HEK293 (cell line): ENCODE results near the gene TMEM150C.

ENCODE experiments used
- CTCF ChIA-PET: fragments of 350-600 bp; formaldehyde crosslinking; extraction: SDS; loops from one replicate; lab custom pipeline; 2021; ENCODE audit warnings: antibody characterized with exemption; lab: Yijun Ruan, JAX
- POLR2A ChIA-PET: fragments of 300-600 bp; formaldehyde crosslinking; extraction: SDS; loops from one replicate; lab custom pipeline; 2020; ENCODE audit warnings: antibody characterized with exemption, inconsistent platforms; lab: Yijun Ruan, JAX
- H3K27ac ChIP-seq: fragments of 200-500 bp; sonication (Bioruptor generic); 2 replicates; pipeline ENCODE4 v1.5.1; 2014; ENCODE audit warnings: low read depth, low read length, control low read depth, inconsistent platforms; ENCODE audit errors: extremely low read depth
- H3K36me3 ChIP-seq, 2 experiments: fragments of 200-500 bp in 1 of 2; sonication (Bioruptor generic) in 1 of 2; 1 replicate in 1 of 2; 2 replicates in 1 of 2; pipeline ENCODE4 v1.5.1; 2014 to 2017; ENCODE audit warnings: inconsistent platforms in 2 of 2, low read length in 2 of 2; ENCODE audit not compliant: control insufficient read depth in 2 of 2, insufficient read depth in 1 of 2
- H3K4me1 ChIP-seq: fragments of 200-500 bp; sonication (Bioruptor generic); 2 replicates; pipeline ENCODE4 v1.5.1; 2014; ENCODE audit warnings: mild to moderate bottlenecking, low read length, inconsistent platforms; ENCODE audit not compliant: control insufficient read depth, insufficient read depth
- H3K4me3 ChIP-seq: 2 replicates; pipeline ENCODE4 v1.5.1; 2011; ENCODE audit warnings: low read depth, mild to moderate bottlenecking, control low read depth, low read length, moderate library complexity
- H3K9me3 ChIP-seq: fragments of 200-500 bp; sonication (Bioruptor generic); 2 replicates; pipeline ENCODE4 v1.5.1; 2014; ENCODE audit warnings: low read depth, low read length, inconsistent platforms; ENCODE audit not compliant: control insufficient read depth, insufficient read depth
- GFI1B ChIP-seq: fragments of 450-650 bp; formaldehyde crosslinking; IDR thresholded peaks from 2 replicates; pipeline ENCODE4 v1.5.1; 2016; ENCODE audit warnings: missing biosample characterization, missing genetic modification characterization
- GLI2 ChIP-seq: fragments of 450-650 bp; formaldehyde crosslinking; IDR thresholded peaks from 2 replicates; pipeline ENCODE4; 2017; ENCODE audit warnings: missing biosample characterization, missing genetic modification characterization, low read depth, borderline replicate concordance
- HOXC10 ChIP-seq: sonication (generic); formaldehyde crosslinking; IDR thresholded peaks from 2 replicates; pipeline ENCODE4 v1.8.1; 2023; ENCODE audit warnings: mild to moderate bottlenecking, missing genetic modification reagents
- TCF7L2 ChIP-seq: IDR thresholded peaks from 2 replicates; pipeline ENCODE4 v1.6.1; 2011; ENCODE audit warnings: low read depth, mild to moderate bottlenecking, inconsistent platforms, low read length, moderate library complexity, borderline replicate concordance
- WT1 ChIP-seq: fragments of 450-650 bp; formaldehyde crosslinking; IDR thresholded peaks from 2 replicates; pipeline ENCODE4 v1.5.1; 2016; ENCODE audit warnings: missing biosample characterization, missing genetic modification characterization
- ZBTB17 ChIP-seq: fragments of 450-650 bp; formaldehyde crosslinking; IDR thresholded peaks from 2 replicates; pipeline ENCODE4 v1.5.1; 2016; ENCODE audit warnings: missing biosample characterization, missing genetic modification characterization
- ZFP3 ChIP-seq: fragments of 450-650 bp; formaldehyde crosslinking; IDR thresholded peaks from 2 replicates; pipeline ENCODE4 v1.5.1; 2016; ENCODE audit warnings: low read depth, missing biosample characterization, missing genetic modification characterization
- ZNF114 ChIP-seq: fragments of 450-650 bp; formaldehyde crosslinking; IDR thresholded peaks from 2 replicates; pipeline ENCODE4 v1.5.0; 2017; ENCODE audit warnings: missing biosample characterization, missing genetic modification characterization
- ZNF121 ChIP-seq: fragments of 450-650 bp; formaldehyde crosslinking; IDR thresholded peaks from 2 replicates; pipeline ENCODE4 v1.5.1; 2016; ENCODE audit warnings: missing biosample characterization, missing genetic modification characterization
- ZNF146 ChIP-seq: fragments of 450-650 bp; formaldehyde crosslinking; IDR thresholded peaks from 2 replicates; pipeline ENCODE4 v1.5.1; 2016; ENCODE audit warnings: missing biosample characterization, missing genetic modification characterization
- ZNF184 ChIP-seq: fragments of 450-650 bp; IDR thresholded peaks from 2 replicates; pipeline ENCODE4 v1.5.1; 2018; ENCODE audit warnings: missing biosample characterization, mild to moderate bottlenecking, missing genetic modification characterization
- ZNF248 ChIP-seq: fragments of 450-650 bp; formaldehyde crosslinking; IDR thresholded peaks from 2 replicates; pipeline ENCODE4 v1.5.1; 2017; ENCODE audit warnings: missing biosample characterization, missing genetic modification characterization
- ZNF302 ChIP-seq: fragments of 450-650 bp; formaldehyde crosslinking; IDR thresholded peaks from 2 replicates; pipeline ENCODE4 v1.5.1; 2016; ENCODE audit warnings: missing biosample characterization, missing genetic modification characterization, low read depth
- ZNF529 ChIP-seq: fragments of 450-650 bp; formaldehyde crosslinking; IDR thresholded peaks from 2 replicates; pipeline ENCODE4 v1.5.1; 2017; ENCODE audit warnings: missing genetic modification characterization, missing biosample characterization; ENCODE audit not compliant: insufficient replicate concordance
- ZNF544 ChIP-seq: fragments of 450-650 bp; formaldehyde crosslinking; IDR thresholded peaks from 2 replicates; pipeline ENCODE4 v1.5.0; 2017; ENCODE audit warnings: missing biosample characterization, missing genetic modification characterization
- ZNF621 ChIP-seq: fragments of 450-650 bp; formaldehyde crosslinking; IDR thresholded peaks from 2 replicates; pipeline ENCODE4 v1.5.1; 2017; ENCODE audit warnings: missing biosample characterization, missing genetic modification characterization
- ZNF623 ChIP-seq: fragments of 450-650 bp; formaldehyde crosslinking; IDR thresholded peaks from 2 replicates; pipeline ENCODE4 v1.5.1; 2016; ENCODE audit warnings: missing biosample characterization, missing genetic modification characterization
- ZNF785 ChIP-seq: fragments of 450-650 bp; formaldehyde crosslinking; IDR thresholded peaks from 2 replicates; pipeline ENCODE4 v1.5.1; 2016; ENCODE audit warnings: missing biosample characterization, missing genetic modification characterization
- ZNF843 ChIP-seq: fragments of 450-650 bp; formaldehyde crosslinking; IDR thresholded peaks from 2 replicates; pipeline ENCODE4 v1.5.1; 2016; ENCODE audit warnings: missing biosample characterization, missing genetic modification characterization
- TF ChIP-seq, protein P1 (sequence below): fragments of 450-650 bp; formaldehyde crosslinking; conservative IDR thresholded peaks from 2 replicates; pipeline ENCODE4 v1.5.1; 2016; ENCODE audit warnings: low read depth, missing biosample characterization, missing genetic modification characterization
- TF ChIP-seq, protein P2 (sequence below): fragments of 450-650 bp; formaldehyde crosslinking; IDR thresholded peaks from 2 replicates; pipeline ENCODE4 v1.5.1; 2016; ENCODE audit warnings: missing biosample characterization, missing genetic modification characterization
- TF ChIP-seq, protein P3 (sequence below): fragments of 450-650 bp; formaldehyde crosslinking; IDR thresholded peaks from 2 replicates; pipeline ENCODE4 v1.5.1; 2016; ENCODE audit warnings: missing biosample characterization, missing genetic modification characterization
- TF ChIP-seq, protein P4 (sequence below): fragments of 450-650 bp; formaldehyde crosslinking; IDR thresholded peaks from 2 replicates; pipeline ENCODE4 v1.5.0; 2017; ENCODE audit warnings: missing biosample characterization, missing genetic modification characterization, borderline replicate concordance
- TF ChIP-seq, protein P5 (sequence below): fragments of 450-650 bp; formaldehyde crosslinking; IDR thresholded peaks from 2 replicates; pipeline ENCODE4 v1.5.1; 2017; ENCODE audit warnings: missing biosample characterization, missing genetic modification characterization
- TF ChIP-seq, protein P6 (sequence below): fragments of 450-650 bp; formaldehyde crosslinking; IDR thresholded peaks from 2 replicates; pipeline ENCODE4 v1.5.1; 2016; ENCODE audit warnings: missing biosample characterization, missing genetic modification characterization

The TMEM150C gene

DNA sequence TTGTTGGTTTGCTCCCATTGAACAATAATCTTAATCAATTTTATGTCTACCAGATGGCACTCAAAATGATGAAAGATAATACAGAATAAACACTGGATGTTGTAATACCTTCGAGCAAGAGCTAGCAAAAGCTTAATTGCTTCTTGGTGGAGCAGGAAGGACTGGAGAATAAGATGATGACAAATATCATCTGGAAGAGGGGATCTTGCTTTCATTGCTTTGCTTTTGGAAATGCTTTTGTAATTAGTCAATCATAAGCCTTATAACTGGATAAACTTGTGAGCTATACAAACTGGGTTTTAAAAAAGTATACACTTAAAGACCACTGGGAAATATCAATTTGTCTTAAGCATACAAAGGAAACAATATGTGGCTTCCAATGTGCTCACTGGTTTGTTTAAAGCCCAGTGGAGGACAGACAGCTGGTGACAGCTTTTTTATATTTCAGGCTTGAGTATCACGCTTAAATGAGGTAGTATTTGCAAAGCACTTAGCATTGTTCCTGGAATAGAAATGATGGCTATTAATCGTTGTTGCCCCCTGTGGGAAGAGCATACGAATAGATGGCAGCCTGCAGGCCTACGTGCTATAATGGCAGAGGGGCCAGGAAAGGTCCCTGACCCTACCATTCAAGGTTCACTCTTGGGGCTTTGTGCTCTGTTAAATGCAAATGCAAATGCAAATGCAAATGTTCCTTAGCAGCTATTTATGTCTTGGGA, 61.2 kb downstream of the TMEM150C start (continued):
- TF ChIP-seq GFI1B (tag by site-specific recombination) (no peak), ZNF843 (peak; percentile 73), ZNF785 (tag by site-specific recombination) (no peak), ZFP3 (no peak), ZNF114 (tag by site-specific recombination) (no peak), ZNF621 (no peak), HOXC10 (no peak), WT1 (tag by site-specific recombination) (peak; percentile 55; the same call in 1 of the 2 replicates), ZNF623 (no peak), ZNF146 (0 out of 2 replicates have a peak, but pooled peaks have one; percentile 4), ZBTB17 (tag by site-specific recombination) (no peak)
- TF ChIP-seq, protein P1, sequence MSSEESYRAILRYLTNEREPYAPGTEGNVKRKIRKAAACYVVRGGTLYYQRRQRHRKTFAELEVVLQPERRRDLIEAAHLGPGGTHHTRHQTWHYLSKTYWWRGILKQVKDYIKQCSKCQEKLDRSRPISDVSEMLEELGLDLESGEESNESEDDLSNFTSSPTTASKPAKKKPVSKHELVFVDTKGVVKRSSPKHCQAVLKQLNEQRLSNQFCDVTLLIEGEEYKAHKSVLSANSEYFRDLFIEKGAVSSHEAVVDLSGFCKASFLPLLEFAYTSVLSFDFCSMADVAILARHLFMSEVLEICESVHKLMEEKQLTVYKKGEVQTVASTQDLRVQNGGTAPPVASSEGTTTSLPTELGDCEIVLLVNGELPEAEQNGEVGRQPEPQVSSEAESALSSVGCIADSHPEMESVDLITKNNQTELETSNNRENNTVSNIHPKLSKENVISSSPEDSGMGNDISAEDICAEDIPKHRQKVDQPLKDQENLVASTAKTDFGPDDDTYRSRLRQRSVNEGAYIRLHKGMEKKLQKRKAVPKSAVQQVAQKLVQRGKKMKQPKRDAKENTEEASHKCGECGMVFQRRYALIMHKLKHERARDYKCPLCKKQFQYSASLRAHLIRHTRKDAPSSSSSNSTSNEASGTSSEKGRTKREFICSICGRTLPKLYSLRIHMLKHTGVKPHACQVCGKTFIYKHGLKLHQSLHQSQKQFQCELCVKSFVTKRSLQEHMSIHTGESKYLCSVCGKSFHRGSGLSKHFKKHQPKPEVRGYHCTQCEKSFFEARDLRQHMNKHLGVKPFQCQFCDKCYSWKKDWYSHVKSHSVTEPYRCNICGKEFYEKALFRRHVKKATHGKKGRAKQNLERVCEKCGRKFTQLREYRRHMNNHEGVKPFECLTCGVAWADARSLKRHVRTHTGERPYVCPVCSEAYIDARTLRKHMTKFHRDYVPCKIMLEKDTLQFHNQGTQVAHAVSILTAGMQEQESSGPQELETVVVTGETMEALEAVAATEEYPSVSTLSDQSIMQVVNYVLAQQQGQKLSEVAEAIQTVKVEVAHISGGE (tag by site-specific recombination): no peak

DNA sequence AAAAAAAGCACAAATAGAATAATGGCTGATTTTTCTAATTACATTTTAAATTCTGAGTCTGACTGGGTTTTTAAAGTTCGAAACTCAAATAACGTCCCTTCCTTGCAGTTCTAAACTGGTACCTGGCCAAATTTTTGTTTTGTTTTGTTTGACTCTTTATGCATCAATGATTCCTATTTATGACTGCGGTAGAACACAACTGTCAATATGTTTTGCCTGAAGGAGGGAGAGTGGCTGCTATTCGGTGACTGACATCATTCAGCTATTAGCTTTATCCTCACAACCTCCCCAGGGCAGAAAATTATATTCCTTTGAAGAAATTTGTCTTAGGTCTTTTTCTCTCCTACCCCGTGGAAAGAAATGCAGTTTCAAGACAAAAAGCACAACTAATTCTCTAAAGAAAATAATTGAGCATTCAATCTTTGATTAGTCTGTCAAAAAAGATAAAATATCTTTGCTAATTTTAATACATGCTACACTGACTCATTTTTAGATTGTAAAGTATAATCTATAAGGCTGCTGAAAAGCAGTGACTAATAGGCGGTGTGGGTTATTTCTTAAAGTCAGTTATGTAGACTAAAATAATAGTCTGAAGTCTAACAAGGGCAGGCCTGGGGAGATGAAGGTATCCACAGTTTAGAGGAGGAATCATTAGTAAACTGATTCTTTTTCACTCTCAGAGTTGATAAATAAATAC, 61.9 kb downstream of the TMEM150C start:
- no peaks in the 10 kb centered on the region for H3K36me3 ChIP-seq
- CTCF ChIA-PET: interaction anchor here (0.6 kb wide), 1 partner anchor 793 kb away, joined by 3 read pairs; no protein-coding TSS in a partner anchor
- POLR2A ChIA-PET: no interaction called here
- 0 out of 2 replicates have a peak, but pooled peaks cover 2% of the 10 kb centered on the region for H3K4me1 ChIP-seq
- no peak overlapping the region for H3K4me3 ChIP-seq
- no peaks in the 10 kb centered on the region for H3K9me3 ChIP-seq
- no peak overlapping the region for H3K27ac ChIP-seq
- TF ChIP-seq ZNF623: no peak
- no peak for TF ChIP-seq ZNF248
- TF ChIP-seq, protein P2, sequence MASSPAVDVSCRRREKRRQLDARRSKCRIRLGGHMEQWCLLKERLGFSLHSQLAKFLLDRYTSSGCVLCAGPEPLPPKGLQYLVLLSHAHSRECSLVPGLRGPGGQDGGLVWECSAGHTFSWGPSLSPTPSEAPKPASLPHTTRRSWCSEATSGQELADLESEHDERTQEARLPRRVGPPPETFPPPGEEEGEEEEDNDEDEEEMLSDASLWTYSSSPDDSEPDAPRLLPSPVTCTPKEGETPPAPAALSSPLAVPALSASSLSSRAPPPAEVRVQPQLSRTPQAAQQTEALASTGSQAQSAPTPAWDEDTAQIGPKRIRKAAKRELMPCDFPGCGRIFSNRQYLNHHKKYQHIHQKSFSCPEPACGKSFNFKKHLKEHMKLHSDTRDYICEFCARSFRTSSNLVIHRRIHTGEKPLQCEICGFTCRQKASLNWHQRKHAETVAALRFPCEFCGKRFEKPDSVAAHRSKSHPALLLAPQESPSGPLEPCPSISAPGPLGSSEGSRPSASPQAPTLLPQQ (tag by site-specific recombination): no peak
- TF ChIP-seq, protein P3, sequence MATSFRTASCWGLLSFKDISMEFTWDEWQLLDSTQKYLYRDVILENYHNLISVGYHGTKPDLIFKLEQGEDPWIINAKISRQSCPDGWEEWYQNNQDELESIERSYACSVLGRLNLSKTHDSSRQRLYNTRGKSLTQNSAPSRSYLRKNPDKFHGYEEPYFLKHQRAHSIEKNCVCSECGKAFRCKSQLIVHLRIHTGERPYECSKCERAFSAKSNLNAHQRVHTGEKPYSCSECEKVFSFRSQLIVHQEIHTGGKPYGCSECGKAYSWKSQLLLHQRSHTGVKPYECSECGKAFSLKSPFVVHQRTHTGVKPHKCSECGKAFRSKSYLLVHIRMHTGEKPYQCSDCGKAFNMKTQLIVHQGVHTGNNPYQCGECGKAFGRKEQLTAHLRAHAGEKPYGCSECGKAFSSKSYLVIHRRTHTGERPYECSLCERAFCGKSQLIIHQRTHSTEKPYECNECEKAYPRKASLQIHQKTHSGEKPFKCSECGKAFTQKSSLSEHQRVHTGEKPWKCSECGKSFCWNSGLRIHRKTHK: no peak
- TF ChIP-seq ZNF184 (tag by site-specific recombination): peak; percentile 42
- TF ChIP-seq, protein P4, sequence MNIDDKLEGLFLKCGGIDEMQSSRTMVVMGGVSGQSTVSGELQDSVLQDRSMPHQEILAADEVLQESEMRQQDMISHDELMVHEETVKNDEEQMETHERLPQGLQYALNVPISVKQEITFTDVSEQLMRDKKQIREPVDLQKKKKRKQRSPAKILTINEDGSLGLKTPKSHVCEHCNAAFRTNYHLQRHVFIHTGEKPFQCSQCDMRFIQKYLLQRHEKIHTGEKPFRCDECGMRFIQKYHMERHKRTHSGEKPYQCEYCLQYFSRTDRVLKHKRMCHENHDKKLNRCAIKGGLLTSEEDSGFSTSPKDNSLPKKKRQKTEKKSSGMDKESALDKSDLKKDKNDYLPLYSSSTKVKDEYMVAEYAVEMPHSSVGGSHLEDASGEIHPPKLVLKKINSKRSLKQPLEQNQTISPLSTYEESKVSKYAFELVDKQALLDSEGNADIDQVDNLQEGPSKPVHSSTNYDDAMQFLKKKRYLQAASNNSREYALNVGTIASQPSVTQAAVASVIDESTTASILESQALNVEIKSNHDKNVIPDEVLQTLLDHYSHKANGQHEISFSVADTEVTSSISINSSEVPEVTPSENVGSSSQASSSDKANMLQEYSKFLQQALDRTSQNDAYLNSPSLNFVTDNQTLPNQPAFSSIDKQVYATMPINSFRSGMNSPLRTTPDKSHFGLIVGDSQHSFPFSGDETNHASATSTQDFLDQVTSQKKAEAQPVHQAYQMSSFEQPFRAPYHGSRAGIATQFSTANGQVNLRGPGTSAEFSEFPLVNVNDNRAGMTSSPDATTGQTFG: no peak
- TF ChIP-seq ZNF529 (tag by site-specific recombination): no peak
- TF ChIP-seq HOXC10: no peak
- no peak for TF ChIP-seq GLI2 (tag by site-specific recombination)
- no peak for TF ChIP-seq ZNF121
- TF ChIP-seq, protein P5, sequence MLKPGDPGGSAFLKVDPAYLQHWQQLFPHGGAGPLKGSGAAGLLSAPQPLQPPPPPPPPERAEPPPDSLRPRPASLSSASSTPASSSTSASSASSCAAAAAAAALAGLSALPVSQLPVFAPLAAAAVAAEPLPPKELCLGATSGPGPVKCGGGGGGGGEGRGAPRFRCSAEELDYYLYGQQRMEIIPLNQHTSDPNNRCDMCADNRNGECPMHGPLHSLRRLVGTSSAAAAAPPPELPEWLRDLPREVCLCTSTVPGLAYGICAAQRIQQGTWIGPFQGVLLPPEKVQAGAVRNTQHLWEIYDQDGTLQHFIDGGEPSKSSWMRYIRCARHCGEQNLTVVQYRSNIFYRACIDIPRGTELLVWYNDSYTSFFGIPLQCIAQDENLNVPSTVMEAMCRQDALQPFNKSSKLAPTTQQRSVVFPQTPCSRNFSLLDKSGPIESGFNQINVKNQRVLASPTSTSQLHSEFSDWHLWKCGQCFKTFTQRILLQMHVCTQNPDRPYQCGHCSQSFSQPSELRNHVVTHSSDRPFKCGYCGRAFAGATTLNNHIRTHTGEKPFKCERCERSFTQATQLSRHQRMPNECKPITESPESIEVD (tag by site-specific recombination): peak; percentile 78
- TF ChIP-seq, protein P6, sequence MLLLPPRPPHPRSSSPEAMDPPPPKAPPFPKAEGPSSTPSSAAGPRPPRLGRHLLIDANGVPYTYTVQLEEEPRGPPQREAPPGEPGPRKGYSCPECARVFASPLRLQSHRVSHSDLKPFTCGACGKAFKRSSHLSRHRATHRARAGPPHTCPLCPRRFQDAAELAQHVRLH: no peak
- TF ChIP-seq TCF7L2: 0 out of 2 replicates have a peak, but pooled peaks have one; percentile 5
- no peak for TF ChIP-seq ZNF544 (tag by site-specific recombination)
- TF ChIP-seq ZNF302 (tag by site-specific recombination): no peak
